CD4-positive, alpha-beta T cell treated with Interleukin-6 for 4 hours (primary cell): ENCODE data around the gene TTC7B.

Experiments used
- DNase-seq: peaks from one replicate; pipeline ENCODE4 v3.0.0-alpha.2; 2020; ENCODE audit warnings: mixed read lengths

The TTC7B gene

DNA sequence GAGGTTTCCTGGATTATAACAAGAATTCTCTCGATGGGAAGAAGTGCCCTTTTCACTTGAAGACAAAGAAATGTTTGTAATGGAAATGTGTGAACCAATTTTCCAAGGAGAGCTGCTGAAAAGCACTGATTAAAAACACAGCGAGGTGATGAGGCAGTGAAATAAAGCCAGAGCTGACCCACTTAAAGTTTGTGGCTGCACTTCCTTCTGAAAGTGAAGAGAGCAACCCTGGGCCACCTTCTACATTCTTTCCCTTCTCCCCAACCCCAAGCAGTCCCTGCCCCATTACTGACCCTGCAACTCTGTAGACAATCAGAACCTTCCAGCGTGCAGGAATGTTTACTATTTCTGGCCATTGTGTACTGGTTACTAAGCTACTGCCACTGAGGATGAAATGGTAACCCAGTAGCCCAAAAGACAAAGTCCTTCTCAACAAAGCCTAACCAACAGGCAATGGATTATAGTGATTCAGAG is 173.9 kb downstream of the TTC7B start:
- no peak for DNase-seq

DNA sequence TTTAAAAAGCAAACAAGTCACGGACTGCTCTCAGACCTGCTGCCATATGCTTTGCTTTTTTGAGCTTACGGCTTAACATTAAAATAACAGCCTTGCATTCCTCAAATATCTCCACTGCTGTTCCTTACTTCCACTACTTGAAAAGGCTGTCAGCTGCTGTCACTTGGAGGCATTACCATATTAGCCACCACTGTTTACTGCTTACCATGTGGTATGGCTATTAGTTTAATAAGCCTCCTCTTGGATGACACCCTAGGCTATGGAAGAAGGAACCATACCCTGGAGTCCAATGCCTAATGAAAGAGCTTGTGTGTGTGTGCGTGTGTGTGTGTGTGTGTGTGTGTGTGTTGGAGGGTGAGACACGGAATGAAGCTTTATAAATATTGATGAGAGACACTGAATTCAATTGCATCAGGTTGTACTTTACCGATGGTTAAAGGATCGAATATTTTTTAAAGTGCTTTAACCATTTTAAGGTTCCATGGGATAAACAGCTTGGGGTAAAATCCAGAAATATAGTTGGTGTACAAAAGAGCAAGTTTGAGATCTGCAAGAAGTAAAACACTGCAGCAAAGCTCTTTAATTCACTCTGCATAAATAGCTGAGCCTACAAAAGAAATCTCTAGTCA is 174.5 kb downstream of the TTC7B start:
- no peak for DNase-seq

GRCh38 chr14:90641168-90641567 is 175.1 kb downstream of the TTC7B start:
- no peak for DNase-seq

DNA sequence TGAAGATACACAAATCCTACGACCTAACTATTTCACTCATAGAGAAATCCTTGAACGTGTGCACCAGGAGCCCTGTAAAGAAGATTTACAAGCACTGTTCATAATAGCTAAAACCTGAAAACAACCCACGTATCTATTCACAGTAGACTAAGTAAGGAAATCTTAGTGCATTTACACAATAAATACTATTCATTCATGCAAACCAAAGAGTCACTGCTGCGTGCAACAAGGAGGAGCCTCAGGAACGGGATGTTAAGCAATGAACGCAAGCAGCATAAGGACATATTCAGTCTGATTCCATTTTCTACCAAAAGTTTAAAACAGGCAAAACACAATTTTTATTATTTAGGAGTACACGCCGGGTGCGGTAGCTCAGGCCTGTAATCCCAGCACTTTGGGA is 176.6 kb downstream of the TTC7B start:
- no peak for DNase-seq

DNA sequence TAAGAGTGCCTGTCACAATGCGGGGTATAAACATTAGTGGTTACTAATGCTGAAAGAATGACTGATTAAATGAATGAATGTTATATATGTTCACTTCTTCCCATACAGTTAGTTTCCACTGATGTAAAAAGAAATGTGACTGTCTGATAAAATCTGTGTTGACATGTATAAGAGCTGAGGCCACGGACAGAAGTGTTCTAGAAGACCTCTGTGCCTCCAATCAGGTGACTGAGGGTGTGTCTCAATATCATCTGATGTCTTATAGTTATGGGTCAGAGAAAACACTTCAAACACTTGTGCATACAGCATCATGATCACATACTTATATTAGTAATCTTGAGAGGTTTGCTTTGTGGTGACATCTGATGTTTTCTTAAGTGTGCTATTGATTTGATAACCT is 183.4 kb downstream of the TTC7B start:
- no peak for DNase-seq

- no peak for DNase-seq
Observed at GRCh38 chr14:90632451-90632850, 183.8 kb downstream of the TTC7B start.

GRCh38 chr14:90630171-90630806 is 185.9 kb downstream of the TTC7B start:
- no peak for DNase-seq

- no peak for DNase-seq
Observed at GRCh38 chr14:90629471-90629870, 186.8 kb downstream of the TTC7B start.

DNA sequence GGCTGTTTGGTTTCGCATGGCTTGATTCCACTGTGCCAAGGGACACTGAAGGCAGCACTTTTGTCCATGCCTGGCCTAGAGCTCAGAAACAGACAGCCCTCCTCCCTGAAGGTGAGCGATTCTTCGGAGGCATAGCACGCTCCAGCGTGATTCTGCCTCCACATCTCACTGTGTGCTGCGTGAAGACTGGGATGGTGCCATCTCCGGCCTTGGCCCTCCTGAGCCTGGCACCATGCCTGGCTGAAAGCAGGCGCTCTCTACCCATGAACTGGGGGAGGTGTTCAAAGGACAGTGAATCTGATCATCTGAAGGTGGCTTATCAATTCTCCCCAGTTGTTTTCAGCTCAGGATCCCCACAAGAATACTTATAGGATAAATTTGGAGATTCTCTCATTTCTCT is 187.4 kb downstream of the TTC7B start:
- DNase-seq = no peak

GRCh38 chr14:90627478-90627877 is 188.8 kb downstream of the TTC7B start:
- no peak for DNase-seq

- no peak for DNase-seq
Observed at GRCh38 chr14:90626550-90626949, 189.7 kb downstream of the TTC7B start.

DNA sequence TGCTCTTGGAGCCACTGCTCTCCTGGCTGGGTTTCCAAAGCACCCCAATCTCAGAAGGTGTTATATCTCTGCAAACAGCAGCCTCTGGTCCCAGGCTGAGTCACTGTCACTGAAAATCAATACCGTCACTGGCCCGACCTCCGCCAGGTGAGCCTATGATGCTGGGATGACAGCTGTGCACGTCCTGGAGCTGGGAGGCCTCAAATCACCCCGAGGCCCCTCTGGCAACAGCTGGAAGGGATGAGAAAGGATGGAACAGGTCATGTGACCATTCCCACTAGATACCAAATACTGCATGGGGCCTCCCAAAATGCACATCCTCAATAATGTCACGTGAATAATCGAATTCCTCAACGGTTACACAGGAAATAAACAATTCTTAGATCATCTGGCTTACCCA is 190.8 kb downstream of the TTC7B start:
- DNase-seq = no peak

DNA sequence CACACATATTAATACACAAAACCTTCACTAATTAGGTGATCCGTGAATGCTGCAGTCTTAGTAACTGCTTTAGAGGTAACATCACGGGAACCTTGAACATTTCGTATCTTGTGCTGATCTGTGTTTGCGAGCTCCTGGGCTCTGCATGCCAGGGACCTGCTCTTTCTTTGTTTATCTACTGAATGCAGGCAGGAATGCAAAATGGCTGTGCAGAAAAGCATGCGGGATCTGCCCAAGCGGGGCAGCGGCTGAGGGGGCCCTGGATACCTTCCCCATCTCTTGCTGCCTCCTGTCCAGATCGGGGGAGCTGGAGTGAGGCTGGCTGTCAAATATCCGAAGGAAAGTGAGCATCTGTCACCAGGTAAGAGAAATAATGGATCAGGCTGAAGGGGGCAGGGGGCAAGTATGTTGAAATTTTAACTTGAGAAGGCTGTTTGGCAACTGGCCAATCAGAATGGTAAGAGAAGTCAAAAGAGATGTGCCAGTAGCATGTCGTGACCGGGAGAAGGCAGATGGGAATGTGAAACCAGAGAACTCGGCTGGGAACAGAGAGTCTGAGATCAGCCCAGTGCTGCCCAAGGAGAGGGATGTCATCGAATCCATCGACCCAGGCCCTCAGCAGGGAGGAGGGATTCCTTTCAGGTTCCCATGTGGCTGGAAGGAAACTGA is 191.4 kb downstream of the TTC7B start:
- DNase-seq = no peak

DNA sequence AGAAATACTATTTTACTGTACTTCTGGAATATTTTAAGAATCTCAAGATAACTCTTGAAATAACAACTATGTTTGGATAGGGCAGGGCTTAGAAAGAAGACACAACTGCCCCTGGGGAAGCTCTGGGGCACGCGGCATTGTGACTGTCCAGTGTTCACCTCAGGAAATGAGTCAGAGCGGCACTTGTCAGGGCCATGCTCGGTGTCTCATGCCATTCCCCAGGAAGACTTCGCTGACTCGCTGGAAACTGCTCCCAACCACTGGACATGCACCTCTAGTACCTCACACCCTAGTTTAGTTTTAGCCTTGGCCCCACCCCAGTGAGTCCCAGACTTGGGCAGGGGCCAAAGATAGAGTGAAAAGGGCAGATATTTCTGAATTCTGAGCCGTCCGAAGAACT is 192.0 kb downstream of the TTC7B start:
- no peak for DNase-seq

DNA sequence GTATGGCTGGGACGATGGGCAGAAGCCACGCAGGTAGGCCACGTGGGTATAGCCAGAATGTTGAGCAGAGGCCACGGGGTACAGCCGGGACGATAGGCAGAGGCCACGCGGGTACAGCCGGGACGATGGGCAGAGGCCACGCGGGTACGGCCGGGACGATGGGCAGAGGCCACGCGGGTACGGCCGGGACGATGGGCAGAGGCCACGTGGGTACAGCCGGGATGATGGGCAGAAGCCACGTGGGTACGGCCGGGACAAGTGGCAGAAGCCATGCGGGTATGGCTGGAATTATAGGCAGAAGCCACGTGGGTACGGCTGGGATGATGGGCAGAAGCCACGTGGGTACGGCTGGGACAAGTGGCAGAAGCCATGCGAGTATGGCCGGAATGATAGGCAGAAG is 195.0 kb downstream of the TTC7B start:
- DNase-seq = no peak

GRCh38 chr14:90620568-90621077 is 195.6 kb downstream of the TTC7B start:
- no peak for DNase-seq

DNA sequence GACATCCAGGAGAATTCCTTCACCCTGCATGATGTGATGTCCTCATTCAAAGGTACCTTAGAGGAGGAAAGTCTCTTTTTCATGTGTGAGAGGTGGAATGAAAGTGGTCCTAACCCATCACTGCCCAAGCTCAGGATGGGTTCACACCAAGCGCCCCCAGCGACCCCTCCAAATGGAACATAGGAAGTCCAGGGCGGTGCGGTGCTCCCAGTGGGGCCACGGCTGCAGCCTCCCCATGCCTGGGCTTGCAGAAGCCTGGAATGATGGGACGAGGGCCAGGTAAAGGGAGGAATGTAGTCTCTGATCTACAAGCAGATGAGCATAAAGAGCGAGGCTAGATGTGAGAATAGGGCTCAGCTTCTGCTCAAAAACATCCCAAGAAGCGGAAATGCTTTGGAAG is 196.3 kb downstream of the TTC7B start:
- no peak for DNase-seq

DNA sequence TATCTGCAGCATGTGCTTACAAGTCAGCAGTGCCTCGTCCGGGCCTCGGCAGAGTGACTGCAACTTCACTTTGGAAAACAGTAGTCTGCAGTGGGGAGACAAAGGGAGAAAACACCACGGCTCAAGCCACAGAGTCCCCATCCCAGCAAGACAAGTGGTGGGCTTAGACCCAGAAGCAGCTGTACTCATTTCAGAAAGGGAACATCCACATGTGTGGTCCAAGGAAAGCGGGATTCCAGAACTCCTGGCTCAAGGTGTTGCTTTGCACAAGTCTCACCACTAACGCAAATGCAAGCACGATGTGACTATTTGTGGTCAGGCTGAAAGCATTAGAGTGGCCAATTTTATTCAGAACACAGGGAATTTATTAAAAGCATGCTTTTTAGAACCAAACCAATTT is 198.3 kb downstream of the TTC7B start:
- no peak for DNase-seq

GRCh38 chr14:90616881-90617280 is 199.3 kb downstream of the TTC7B start:
- no peak for DNase-seq

GRCh38 chr14:90616313-90616712 is 199.9 kb downstream of the TTC7B start:
- DNase-seq = no peak

DNA sequence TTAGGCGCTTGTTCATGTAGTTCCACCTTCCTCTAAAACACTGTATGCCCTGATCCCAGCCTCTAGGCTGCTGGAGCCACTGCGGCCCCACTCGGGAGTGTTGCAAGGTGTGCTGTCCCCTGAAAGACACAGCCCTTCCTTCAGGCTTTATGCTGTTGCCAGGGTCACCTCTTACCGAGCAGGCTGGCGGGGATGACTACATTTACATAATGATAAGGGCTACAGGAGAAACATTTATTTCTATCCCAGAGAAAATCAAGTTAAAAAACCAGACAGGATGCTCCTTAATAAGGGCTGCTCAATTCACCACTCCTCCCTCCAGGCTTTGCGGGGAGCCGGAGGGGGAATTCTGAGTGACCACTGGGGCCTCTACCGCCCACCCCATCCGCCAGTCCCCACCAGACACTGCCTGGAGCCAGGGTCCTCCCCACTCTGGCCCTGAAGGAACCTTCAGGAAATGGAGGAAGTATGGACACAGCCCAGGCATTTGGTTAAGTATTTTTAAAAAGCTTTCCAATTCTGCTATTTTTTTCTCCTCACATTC is 200.6 kb downstream of the TTC7B start:
- DNase-seq = no peak

DNA sequence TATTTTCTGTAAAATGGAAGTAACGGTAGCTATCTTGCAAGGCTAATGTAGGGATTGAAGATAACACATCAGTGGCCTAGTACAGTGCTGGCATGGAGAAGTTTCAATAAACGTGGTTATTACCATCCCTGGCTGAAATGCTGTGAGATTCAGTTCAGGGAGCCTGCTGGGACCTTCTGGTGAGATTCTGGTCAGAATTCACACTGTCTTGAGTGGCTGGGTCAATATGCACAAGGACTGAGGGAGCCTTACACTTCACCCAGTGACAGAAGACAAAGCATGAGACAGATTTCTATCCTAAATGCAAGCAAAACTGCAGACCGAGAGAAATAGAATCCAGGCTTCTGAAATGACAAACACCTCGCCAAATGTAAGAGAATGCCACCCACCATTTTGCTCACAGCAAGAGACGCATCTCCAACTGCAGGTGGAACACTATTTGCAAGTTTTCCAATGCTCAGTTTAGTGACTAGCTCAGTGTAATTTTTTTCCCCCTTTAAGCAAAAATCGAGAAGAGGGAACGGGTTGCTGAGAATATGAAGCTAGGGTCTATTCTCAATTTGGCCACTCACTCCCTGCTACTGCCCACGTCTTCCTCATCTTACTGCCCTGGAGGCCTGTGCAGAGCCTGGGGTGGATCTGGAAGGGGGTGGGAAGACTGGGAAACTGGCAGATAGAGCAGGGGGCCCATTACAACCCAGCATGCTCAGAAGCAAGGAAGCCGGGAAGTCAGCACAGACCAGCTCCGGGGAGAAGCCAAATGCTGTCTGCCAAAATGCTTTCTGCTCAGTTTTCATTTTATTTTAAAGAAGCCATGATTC is 201.3 kb downstream of the TTC7B start:
- no peak for DNase-seq

GRCh38 chr14:90613997-90614396 is 202.2 kb downstream of the TTC7B start:
- no peak for DNase-seq
